Measurements from ENCODE around the gene CALML5.

- no peak for TF ChIP-seq CTCF (conservative IDR thresholded peaks at IDR 0.05; ENCODE audit: low read depth, low read length)
- TF ChIP-seq POLR2A (IDR thresholded peaks at IDR 0.05; ENCODE audit: low read depth, low read length), result no peak
- no peak for TF ChIP-seq SMC3 (IDR thresholded peaks at IDR 0.05; ENCODE audit: low read depth, low read length)
- TF ChIP-seq ELK1 (IDR thresholded peaks at IDR 0.05; ENCODE audit: borderline replicate concordance, low read depth, low read length), result no peak
- no peak for TF ChIP-seq MAFK (IDR thresholded peaks at IDR 0.05; ENCODE audit: low read depth, low read length)
- no peak for TF ChIP-seq MXI1 (IDR thresholded peaks at IDR 0.05; ENCODE audit: borderline replicate concordance, low read depth, low read length)
- TF ChIP-seq CEBPB (IDR thresholded peaks at IDR 0.05; ENCODE audit: low read depth, low read length), result no peak
- no peak for TF ChIP-seq MAZ (IDR thresholded peaks at IDR 0.05; ENCODE audit: borderline replicate concordance, low read depth, low read length)
- TF ChIP-seq RCOR1 (IDR thresholded peaks at IDR 0.05; ENCODE audit: insufficient replicate concordance, low read length), result no peak
- TF ChIP-seq USF2 (IDR thresholded peaks at IDR 0.05; ENCODE audit: low read depth, low read length), result no peak
- TF ChIP-seq RFX5 (IDR thresholded peaks at IDR 0.05; ENCODE audit: low read depth, low read length), result no peak
- TF ChIP-seq FOS (IDR thresholded peaks at IDR 0.05; ENCODE audit: low read depth, low read length), result no peak
- TF ChIP-seq RAD21 (IDR thresholded peaks at IDR 0.05; ENCODE audit: low read length), result no peak
Measured at GRCh38 chr10:5509236-5509635, 9.9 kb upstream of the CALML5 start.

Measured in IMR-90 (cell line).